Pons (tissue), 1 donor: Measurements from ENCODE around the gene PI4K2A.

Source experiments
- DNase-seq: peaks from one replicate; pipeline ENCODE4 v3.0.0-alpha.2; 2016; ENCODE audit warnings: low spot score

PI4K2A gene

GRCh38 chr10:97707134-97707861 is 66.8 kb downstream of the PI4K2A start:
- no peak for DNase-seq

GRCh38 chr10:97708167-97708566 is 67.7 kb downstream of the PI4K2A start:
- DNase-seq, result no peak

- peak; percentile 64 for DNase-seq
These were observed 68.8 kb downstream of the PI4K2A start for GRCh38 chr10:97708976-97709946.

GRCh38 chr10:97711640-97712572 is 71.4 kb downstream of the PI4K2A start:
- no peak for DNase-seq

- no peak for DNase-seq
These were observed 72.9 kb downstream of the PI4K2A start, which contains the start of gene MARVELD1 for GRCh38 chr10:97713339-97713825. MARVELD1 (plus strand) TSS chr10:97713730; CDS start chr10:97713877, 147 bp downstream.

GRCh38 chr10:97713826-97714400 is 73.4 kb downstream of the PI4K2A start:
- DNase-seq, result peak; percentile 72

GRCh38 chr10:97714401-97715258 is 74.2 kb downstream of the PI4K2A start:
- no peak for DNase-seq

GRCh38 chr10:97715259-97715874 is 74.9 kb downstream of the PI4K2A start:
- DNase-seq, result no peak

GRCh38 chr10:97717627-97718026 is 77.2 kb downstream of the PI4K2A start:
- no peak for DNase-seq

GRCh38 chr10:97718178-97718577 is 77.7 kb downstream of the PI4K2A start:
- peak; percentile 96 for DNase-seq

- peak; percentile 44 for DNase-seq
These were observed 78.2 kb downstream of the PI4K2A start for GRCh38 chr10:97718659-97719142.

GRCh38 chr10:97719602-97720001 is 79.1 kb downstream of the PI4K2A start:
- DNase-seq, result no peak

- no peak for DNase-seq
These were observed 81.7 kb downstream of the PI4K2A start for GRCh38 chr10:97721871-97722780.

GRCh38 chr10:97723001-97723400 is 82.5 kb downstream of the PI4K2A start:
- DNase-seq, result no peak

GRCh38 chr10:97724341-97724941 is 84.0 kb downstream of the PI4K2A start:
- no peak for DNase-seq
